Hematopoietic multipotent progenitor cell treated with erythropoietin and hydrocortisone succinate and interleukin-3 and kit ligand, for 15 days (in vitro differentiated cells): Measurements from ENCODE around the gene AMDHD1.
A peak's percentile ranks its signal among the peaks of the same experiment; 100 is the strongest.

Source experiments
- DNase-seq: peaks from one replicate; pipeline ENCODE4 v3.0.0-alpha.2; 2015; ENCODE audit warnings: low spot score

AMDHD1 gene

GRCh38 chr12:95943330-95943842 lies at the start of gene AMDHD1:
TSS of gene AMDHD1 (plus strand) at chr12:95943331. CDS start at chr12:95943399, 68 bp downstream.
- no peak for DNase-seq

DNA sequence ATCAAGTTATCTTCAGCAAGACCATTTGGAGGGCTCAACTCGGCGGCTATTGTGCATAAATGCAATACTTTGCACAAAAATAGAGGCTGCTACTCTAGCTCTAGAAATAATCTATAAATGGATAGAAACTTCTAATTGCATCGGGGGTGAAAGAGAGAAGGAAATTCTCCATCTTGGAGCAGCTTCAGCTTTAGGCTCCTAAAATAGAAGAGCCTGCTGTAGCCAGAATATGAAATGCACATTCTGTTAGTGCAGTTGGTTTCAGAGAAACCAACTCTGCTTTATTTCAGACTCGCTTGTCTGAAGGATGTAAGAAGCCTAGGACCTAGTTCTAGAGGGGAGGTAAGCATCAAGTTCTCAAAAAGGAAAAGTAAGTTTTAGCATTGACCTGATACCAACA lies 46.3 kb upstream of the AMDHD1 start:
- DNase-seq = no peak

DNA sequence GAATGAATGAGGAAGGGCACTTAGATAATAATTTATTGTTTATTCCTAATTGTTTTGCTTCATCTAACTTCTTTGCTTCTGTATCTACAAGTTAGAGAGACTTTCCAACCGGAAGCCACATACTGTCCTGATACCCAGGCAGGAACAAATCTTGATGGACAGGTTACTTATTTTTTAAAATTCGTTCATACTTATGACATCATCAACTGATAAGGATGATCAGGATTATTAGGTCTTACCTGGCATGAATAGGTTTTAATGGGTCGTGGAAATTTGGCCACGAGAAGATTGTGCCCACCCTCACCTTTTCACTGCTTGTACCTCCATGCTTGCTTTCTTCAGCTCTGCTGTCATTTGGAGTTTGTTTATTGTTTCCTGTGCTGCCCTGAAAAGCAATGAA lies 45.0 kb upstream of the AMDHD1 start:
- no peak for DNase-seq

GRCh38 chr12:95908573-95908972 lies 34.6 kb upstream of the AMDHD1 start:
- no peak for DNase-seq

DNA sequence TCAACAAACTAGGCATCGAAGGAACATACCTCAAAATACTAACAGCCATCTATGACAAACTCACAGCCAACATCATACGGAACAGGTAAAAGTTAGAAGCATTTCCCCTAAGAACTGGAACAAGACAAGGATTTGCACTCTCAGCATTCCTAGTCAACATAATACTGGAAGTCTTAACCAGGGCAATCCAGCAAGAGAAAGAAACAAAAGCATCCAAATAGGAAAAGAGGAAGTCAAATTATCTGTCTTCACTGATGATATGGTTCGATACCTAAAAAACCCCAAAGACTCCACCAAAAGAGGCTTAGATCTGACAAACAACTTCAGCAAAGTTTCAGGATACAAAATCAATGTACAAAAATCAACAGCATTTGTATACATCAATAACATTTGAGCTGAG lies 33.3 kb upstream of the AMDHD1 start:
- no peak for DNase-seq

- DNase-seq = peak; percentile 34
These were observed 24.7 kb upstream of the AMDHD1 start for GRCh38 chr12:95918194-95918993.

DNA sequence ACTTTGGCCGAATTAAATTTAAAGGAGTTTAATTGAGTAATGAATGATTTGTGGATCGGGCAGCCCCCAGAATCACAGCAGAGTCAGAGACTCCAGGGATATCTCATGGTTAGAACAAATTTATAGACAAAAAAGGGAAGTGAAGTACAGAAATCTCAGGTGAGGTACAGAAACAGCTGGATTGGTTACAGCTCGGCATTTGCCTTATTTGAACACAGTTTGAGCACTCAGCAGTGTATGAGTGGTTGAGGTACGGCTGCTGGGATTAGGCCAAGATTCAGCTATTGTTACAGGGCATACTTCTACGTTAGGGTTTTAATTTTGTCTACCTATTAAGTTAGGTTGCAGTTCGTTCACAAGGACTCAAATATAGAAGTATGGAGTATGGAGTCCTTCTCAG lies 24.0 kb upstream of the AMDHD1 start:
- DNase-seq = no peak

DNA sequence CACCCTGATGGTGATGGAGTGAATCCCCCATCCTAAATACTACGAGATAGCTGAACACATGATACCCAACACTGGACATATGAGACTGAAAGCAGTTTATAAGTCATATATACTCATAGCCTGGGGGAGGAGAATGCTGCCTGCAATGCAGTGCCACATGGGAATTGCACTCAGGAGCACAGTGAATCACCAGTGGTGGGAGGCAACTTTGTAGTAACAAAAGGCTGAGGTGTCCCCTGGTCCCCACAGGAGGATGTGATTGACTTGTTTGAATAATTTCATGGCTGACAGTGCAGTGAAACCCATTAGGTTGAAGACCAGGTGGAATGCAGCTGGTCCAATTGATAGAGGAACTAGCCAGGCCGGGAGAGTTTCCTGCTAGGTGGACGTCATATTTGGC lies 20.9 kb upstream of the AMDHD1 start:
- no peak for DNase-seq

GRCh38 chr12:95940514-95940913 lies 2.6 kb upstream of the AMDHD1 start:
- no peak for DNase-seq

- no peak for DNase-seq
These were observed 1.0 kb upstream of the AMDHD1 start for GRCh38 chr12:95942101-95942523.

DNA sequence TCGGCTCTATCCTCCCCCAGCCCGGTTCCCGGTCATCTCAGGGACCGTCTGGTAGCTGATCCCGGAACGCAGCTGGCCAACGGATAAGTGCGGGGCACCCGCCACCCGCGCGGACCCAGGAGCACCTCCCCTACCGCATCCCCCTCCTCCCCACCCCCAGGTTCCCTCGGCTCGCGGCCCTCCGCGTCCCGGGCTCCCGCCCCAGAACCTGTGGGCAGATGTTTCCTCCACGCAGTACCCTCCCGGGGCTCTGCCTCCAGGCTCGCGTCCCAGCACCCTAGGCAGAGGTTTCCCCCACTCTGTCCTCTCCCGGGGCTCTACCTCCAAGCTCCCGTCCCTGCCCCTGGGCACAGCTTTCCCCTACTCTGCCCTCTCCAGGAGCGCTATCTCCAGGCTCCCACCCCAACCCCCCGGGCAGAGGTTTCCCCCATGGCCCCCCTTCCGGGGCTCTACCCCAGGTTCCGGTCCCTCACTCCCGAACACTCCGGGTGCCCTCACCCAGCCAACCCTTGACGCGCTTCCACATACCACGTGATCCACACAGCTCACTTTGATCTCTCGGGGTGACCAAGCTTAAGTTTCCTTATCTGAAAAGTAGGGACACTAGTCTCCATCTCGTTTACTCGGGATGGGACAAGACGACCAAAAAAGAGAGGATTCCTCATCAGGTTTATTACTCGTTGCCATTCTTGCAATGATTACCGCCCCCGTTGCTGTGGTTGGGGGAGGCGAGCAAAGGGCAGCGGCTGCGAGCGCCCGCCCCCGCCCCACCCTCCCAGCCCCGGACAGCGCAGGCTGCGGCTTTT lies 404 bp upstream of the AMDHD1 start, which contains the start of gene CCDC38:
TSS of gene CCDC38 (minus strand) at position 91 of the 806 bp plus-strand sequence. CDS start 6,105 bp downstream, outside the sequence.
- peak; percentile 34 for DNase-seq

DNA sequence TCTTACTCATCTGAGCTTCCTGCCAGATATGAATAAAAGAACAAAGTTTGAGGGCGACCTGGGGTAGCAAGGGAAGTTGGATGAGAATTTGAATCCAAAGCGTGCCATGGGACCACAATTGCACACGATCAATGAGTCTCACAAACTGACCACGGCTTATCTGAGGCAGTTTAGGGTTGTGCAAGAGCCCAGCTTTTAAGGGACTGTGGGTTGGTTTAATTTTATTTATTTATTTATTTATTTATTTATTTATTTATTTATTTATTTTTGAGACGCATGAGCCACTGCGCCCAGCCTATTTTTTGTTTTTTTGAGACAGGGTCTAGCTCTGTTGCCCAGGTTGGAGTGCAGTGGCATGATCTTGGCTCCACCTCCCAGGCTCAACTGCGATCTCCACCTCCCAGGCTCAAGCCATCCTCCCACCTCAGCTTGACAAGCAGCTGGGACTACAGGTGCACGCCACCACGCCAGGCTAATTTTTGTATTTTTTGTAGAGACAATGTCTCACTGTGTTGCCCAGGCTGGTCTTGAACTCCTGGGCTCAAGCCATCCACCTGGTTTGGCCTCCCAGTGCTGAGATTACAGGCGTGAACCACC lies 1.1 kb downstream of the AMDHD1 start:
- DNase-seq = no peak

- no peak for DNase-seq
These were observed 6.5 kb downstream of the AMDHD1 start for GRCh38 chr12:95949477-95950206.

GRCh38 chr12:95951515-95951914 lies 8.4 kb downstream of the AMDHD1 start:
- no peak for DNase-seq

DNA sequence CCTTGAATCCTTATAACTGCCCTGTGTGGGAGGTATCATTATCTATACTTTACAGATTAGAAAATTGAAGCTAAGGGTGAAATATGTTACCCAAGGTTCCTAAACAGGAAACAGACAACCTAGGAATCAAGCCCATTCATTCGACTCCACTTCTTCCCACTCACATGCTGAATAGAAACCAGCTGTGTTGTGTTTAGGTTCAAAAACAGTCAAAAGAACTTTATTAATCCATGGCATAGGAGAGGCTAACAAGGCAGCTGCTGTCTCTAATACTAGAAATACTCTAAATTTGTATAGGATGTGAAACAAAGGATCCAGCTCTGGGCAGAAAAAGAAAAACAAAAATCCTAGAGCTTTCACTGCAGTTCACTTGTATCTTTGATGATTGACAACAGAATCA lies 9.9 kb downstream of the AMDHD1 start:
- no peak for DNase-seq

GRCh38 chr12:95955549-95956159 lies 12.5 kb downstream of the AMDHD1 start:
- no peak for DNase-seq

DNA sequence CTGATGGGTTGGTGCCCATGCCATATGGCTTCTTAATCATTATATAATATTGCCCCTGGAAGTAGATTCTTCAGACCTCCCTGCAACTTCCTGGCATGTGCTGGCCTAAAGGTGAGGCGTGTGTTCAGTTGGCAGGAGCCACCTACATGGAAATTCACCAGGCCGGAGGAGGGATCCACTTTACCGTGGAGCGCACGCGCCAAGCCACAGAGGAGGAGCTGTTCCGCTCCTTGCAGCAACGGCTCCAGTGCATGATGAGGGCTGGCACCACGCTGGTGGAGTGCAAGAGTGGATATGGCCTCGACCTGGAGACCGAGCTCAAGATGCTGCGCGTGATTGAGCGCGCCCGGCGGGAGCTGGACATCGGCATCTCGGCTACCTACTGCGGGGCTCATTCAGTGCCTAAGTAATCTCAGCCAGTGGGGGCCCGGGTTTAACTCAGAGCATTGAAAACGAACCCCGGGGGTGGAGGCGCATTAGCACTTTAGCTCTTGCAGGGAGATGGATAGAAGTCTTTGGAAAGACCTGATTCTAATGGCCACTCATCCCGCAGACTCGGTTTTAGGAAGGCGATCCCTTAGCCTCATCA lies 13.5 kb downstream of the AMDHD1 start:
- no peak for DNase-seq

DNA sequence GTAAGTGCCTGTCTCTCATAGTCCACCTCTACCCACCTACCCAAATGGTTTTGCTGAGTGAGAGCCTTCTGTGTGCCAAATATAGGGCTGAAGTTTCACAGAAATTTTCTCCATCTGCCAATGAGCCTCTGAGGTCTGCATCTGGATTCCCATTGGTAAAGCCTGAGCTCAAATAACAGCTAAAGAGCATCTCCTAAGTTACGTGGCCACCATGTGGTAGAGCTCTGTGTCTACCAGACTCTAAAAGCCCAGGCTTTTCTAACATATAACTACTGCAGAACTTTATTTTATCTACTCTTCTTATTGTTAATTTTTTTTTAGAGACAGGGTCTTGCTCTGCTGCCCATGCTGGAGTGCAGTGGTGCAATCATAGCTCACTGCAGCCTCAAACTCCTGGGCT lies 16.0 kb downstream of the AMDHD1 start:
- DNase-seq = no peak

DNA sequence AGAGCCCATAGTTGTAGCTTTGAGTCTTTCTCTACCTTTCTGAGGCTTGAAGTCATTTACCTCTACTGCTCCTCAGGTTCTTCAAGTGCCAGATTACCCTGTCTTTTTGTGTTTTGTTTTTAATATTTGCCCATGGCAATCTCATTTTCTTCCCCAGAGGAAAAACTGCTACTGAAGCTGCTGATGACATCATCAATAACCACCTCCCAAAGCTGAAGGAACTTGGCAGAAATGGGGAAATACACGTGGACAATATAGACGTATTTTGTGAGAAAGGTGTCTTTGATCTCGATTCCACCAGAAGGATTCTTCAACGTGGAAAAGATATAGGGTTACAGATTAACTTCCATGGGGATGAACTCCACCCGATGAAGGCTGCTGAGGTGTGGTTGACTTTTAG lies 17.1 kb downstream of the AMDHD1 start:
- DNase-seq = no peak

DNA sequence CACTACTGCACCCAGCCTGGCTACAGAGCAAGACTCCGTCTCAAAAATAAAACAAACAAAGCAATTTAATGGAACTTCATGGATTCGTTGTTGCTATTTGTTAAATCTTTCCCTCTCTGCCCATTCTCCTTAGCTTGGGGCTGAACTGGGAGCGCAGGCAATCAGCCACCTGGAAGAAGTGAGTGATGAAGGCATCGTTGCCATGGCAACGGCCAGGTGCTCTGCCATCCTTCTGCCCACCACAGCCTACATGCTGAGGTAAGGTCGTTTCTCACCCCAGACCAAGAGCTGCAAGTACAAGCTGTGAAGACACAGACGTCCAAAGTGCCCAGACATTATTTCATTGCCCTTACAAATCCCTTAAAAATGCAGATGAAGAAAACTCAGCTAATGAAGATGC lies 19.1 kb downstream of the AMDHD1 start:
- DNase-seq = no peak

- DNase-seq = no peak
These were observed 20.0 kb downstream of the AMDHD1 start for GRCh38 chr12:95963096-95963495.
